Measurements from ENCODE around the gene PHOSPHO2. TPM values are rescaled to one million over a fixed set of nuclear protein-coding genes. Genes with fewer than 3 reads are reported as not detected.
"Not testable (repeated sequence)": the region's sequence is repeated elsewhere in the genome, so short reads cannot be mapped to it uniquely, and the experiment has no call there.

PHOSPHO2 gene
- total RNA-seq, 2 donors from 2014 or later = 0.66 to 6.7 TPM

DNA sequence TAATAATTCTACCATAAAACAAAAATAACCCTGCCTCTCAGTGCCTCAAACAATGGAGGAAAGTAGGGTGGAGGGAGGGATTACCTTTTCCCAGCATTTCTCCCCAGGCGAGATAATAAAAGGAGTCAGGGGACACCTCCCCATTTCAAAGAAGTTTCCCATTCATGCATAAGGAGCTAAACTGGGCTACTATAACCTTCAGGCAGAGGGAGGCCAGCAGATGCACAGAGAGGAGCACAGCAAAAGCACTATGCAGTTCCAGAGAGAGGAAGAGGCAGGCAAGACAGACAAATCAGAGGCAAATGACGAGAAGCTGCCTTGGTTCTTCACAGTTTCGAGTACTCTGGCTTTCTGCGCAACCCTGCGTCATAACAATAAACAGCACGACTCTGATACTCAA is 17.4 kb upstream of the PHOSPHO2 start:
- intact Hi-C loops (cut with DNase I) = no loop called here
- H3K4me1 ChIP-seq = no peaks in the 10 kb centered on the region
- H3K36me3 ChIP-seq (replicated peaks in 1 of 2; ENCODE audit: insufficient read depth in 1 of 2, low read depth in 2 of 2) = no peaks in the 10 kb centered on the region
- H3K27ac ChIP-seq = no peak overlapping the region
- no peaks in the 10 kb centered on the region for H3K27me3 ChIP-seq
- TF ChIP-seq POLR2A (IDR thresholded peaks at IDR 0.05) = no peak
- TF ChIP-seq CTCF (IDR thresholded peaks at IDR 0.05) = no peak
- WGBS, 2 donors = 87 to 89% methylated on average over 6 of the region's 6 CpGs
- no peak overlapping the region for H3K4me3 ChIP-seq
- no peak for ATAC-seq
- no peak for DNase-seq
- no peaks in the 10 kb centered on the region for H3K9me3 ChIP-seq

DNA sequence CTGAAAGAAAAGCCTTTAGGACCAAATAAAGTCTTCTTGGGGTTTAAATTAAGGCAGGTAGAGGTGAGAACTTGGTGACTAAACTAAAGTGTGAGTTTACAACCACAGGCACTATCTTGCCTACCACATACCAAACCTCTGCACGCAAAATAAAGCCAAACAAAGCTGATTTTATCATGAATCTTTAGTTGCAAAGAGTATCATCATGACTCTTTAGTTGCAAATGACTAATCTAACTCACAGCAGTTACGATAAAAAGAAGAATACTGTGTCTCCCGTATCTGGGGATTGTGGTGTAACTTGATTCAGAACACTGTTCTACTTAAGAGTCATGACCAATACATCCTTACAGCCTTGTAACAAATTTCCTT is 11.2 kb upstream of the PHOSPHO2 start:
- Histone ChIP-seq H3K9me3 (no peaks in the 10 kb centered on the region), H3K36me3 (replicated peaks in 1 of 2; ENCODE audit: insufficient read depth in 1 of 2, low read depth in 2 of 2) (no peaks in the 10 kb centered on the region), H3K4me3 (no peak overlapping the region), H3K27me3 (no peaks in the 10 kb centered on the region), H3K4me1 (no peaks in the 10 kb centered on the region), H3K27ac (no peak overlapping the region)
- DNase-seq (no peak), ATAC-seq (no peak)
- WGBS, 2 donors = 51 to 67% methylated on average over 3 of the region's 3 CpGs
- TF ChIP-seq CTCF (IDR thresholded peaks at IDR 0.05) = no peak
- TF ChIP-seq POLR2A (IDR thresholded peaks at IDR 0.05) = no peak
- intact Hi-C loops (cut with DNase I) = no loop called here

GRCh38 chr2:169683425-169684134 is 10.7 kb upstream of the PHOSPHO2 start:
- Histone ChIP-seq H3K4me1 (no peaks in the 10 kb centered on the region), H3K9me3 (no peaks in the 10 kb centered on the region), H3K4me3 (no peak overlapping the region), H3K27me3 (no peaks in the 10 kb centered on the region), H3K27ac (no peak overlapping the region), H3K36me3 (replicated peaks in 1 of 2; ENCODE audit: insufficient read depth in 1 of 2, low read depth in 2 of 2) (no peaks in the 10 kb centered on the region)
- ATAC-seq (no peak), DNase-seq (no peak)
- intact Hi-C loops (cut with DNase I) = no loop called here
- 71 to 76% methylated on average over 3 of the region's 3 CpGs for WGBS, 2 donors
- TF ChIP-seq CTCF (IDR thresholded peaks at IDR 0.05) (no peak), POLR2A (IDR thresholded peaks at IDR 0.05) (no peak)

DNA sequence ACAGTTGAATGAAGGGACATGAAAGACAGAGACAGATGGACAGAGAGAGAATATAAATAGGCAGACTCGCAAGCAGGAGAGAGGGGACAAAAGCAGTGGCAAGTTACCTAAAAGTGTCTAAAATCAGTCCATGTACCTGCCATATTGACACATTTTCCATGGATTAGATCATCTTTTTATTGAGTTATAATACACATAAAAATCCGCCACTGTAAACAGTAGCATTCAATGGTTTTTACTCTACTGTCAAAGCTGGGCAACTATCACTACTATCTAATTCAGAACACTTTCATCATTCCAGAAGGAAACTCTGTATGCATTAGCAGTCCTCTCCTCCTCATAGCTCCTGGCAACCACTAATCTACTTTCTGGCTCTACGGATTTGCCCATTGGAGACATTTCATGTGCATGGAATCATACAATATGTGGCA is 10.1 kb upstream of the PHOSPHO2 start:
- H3K9me3 ChIP-seq = no peaks in the 10 kb centered on the region
- H3K27me3 ChIP-seq = no peaks in the 10 kb centered on the region
- H3K27ac ChIP-seq = no peak overlapping the region
- no peak overlapping the region for H3K4me3 ChIP-seq
- no peak for DNase-seq
- no peak for ATAC-seq
- H3K36me3 ChIP-seq (replicated peaks in 1 of 2; ENCODE audit: insufficient read depth in 1 of 2, low read depth in 2 of 2) = no peaks in the 10 kb centered on the region
- intact Hi-C loops (cut with DNase I) = no loop called here
- WGBS, 2 donors = 59 to 70% methylated on average over 3 of the region's 3 CpGs
- no peak for TF ChIP-seq POLR2A (IDR thresholded peaks at IDR 0.05)
- TF ChIP-seq CTCF (IDR thresholded peaks at IDR 0.05) = no peak
- no peaks in the 10 kb centered on the region for H3K4me1 ChIP-seq

DNA sequence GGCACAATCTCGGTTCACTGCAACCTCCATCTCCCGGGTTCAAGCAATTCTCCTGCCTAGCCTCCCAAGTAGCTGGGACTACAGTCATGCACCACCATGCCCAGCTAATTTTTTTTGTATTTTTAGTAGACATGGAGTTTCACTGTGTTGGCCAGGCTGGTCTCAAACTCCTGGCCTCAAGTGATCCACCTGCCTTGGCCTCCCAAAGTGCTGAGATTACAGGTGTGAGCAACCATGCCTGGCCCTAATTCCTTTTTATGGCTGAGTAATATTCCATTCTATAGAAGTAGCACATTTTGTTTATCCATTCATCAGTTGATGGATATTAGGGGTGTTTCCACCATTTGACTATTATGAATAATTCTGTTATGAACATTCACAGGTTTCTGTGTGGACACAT is 9.6 kb upstream of the PHOSPHO2 start:
- H3K36me3 ChIP-seq (replicated peaks in 1 of 2; ENCODE audit: insufficient read depth in 1 of 2, low read depth in 2 of 2); H3K4me1 ChIP-seq; H3K4me3 ChIP-seq; H3K27me3 ChIP-seq; H3K27ac ChIP-seq; H3K9me3 ChIP-seq; DNase-seq; intact Hi-C loops (cut with DNase I); ATAC-seq: not testable (repeated sequence)
- 79 to 85% methylated on average over 2 of the region's 2 CpGs for WGBS, 2 donors

- H3K4me3 ChIP-seq; H3K27me3 ChIP-seq; intact Hi-C loops (cut with DNase I); H3K36me3 ChIP-seq (replicated peaks in 1 of 2; ENCODE audit: insufficient read depth in 1 of 2, low read depth in 2 of 2); H3K27ac ChIP-seq; DNase-seq; H3K4me1 ChIP-seq; ATAC-seq; H3K9me3 ChIP-seq: not testable (repeated sequence)
- 78 to 84% methylated on average over 4 of the region's 4 CpGs for WGBS, 2 donors
Observed at GRCh38 chr2:169686825-169687224, 7.4 kb upstream of the PHOSPHO2 start.

- H3K4me3 ChIP-seq; DNase-seq; H3K36me3 ChIP-seq (replicated peaks in 1 of 2; ENCODE audit: insufficient read depth in 1 of 2, low read depth in 2 of 2); H3K27me3 ChIP-seq; ATAC-seq; H3K4me1 ChIP-seq; H3K27ac ChIP-seq; H3K9me3 ChIP-seq; intact Hi-C loops (cut with DNase I): not testable (repeated sequence)
Observed at GRCh38 chr2:169687943-169688342, 6.3 kb upstream of the PHOSPHO2 start.
